Measurements from ENCODE around the gene AP1M1. TPM values are rescaled to one million over a fixed set of nuclear protein-coding genes. Genes with fewer than 3 reads are reported as not detected.

Gene AP1M1
- polyA plus RNA-seq, 4 donors, result 29.7 to 97.8 (median 58.0) TPM

- Histone ChIP-seq H3K4me1 (ENCODE audit: control insufficient read depth in 3 of 3, insufficient read depth in 2 of 3, low read depth in 1 of 3, low read length in 2 of 3) (no peaks in the 10 kb centered on the region), H3K9me3 (ENCODE audit: control insufficient read depth in 2 of 2, insufficient read depth in 1 of 2, low read depth in 1 of 2, low read length in 1 of 2) (peaks cover 0 to 38% of the 10 kb centered on the region in 2 donors), H3K36me3 (ENCODE audit: control insufficient read depth in 3 of 3, insufficient read depth in 2 of 3, low read depth in 1 of 3, low read length in 3 of 3) (peaks cover 2 to 41% (median 21%) of the 10 kb centered on the region in 3 donors), H3K4me3 (ENCODE audit: low read depth in 1 of 3, low read length in 3 of 3) (no peak overlapping the region), H3K27me3 (ENCODE audit: control insufficient read depth in 3 of 3, insufficient read depth in 3 of 3, low read length in 3 of 3) (no peaks in the 10 kb centered on the region), H3K27ac (ENCODE audit: low read depth in 1 of 3, low read length in 2 of 3) (no peak overlapping the region)
- FAIRE-seq, result no peak
- 85 to 97% (median 95%) methylated on average over 16 of the region's 16 CpGs for WGBS, 3 donors
- DNase-seq, result no peak
Observed at GRCh38 chr19:16217716-16218451, 20.2 kb downstream of the AP1M1 start.

DNA sequence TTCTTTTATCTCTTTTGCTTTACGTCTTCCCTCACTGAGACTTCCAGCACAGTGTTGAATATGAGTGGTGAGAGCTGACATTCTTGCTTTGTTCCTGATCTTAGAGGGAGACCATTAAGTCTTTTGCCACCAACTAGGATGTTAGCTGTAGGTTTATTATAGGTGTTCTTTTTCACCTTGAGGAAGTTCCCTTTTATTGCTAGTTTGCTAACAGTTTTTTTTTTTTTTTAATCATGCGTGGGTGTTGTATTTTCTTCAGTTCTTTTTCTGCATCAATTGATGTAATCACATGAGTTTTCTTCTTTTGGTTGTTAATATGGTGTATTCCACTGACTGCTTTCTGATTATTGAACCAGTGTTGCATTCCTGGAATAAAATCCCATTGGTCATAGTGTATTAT lies 21.1 kb downstream of the AP1M1 start:
- Histone ChIP-seq H3K4me3 (ENCODE audit: low read depth in 1 of 3, low read length in 3 of 3) (no peak overlapping the region), H3K27ac (ENCODE audit: low read depth in 1 of 3, low read length in 2 of 3) (no peak overlapping the region), H3K9me3 (ENCODE audit: control insufficient read depth in 2 of 2, insufficient read depth in 1 of 2, low read depth in 1 of 2, low read length in 1 of 2) (peaks cover 0 to 41% of the 10 kb centered on the region in 2 donors), H3K4me1 (ENCODE audit: control insufficient read depth in 3 of 3, insufficient read depth in 2 of 3, low read depth in 1 of 3, low read length in 2 of 3) (no peaks in the 10 kb centered on the region), H3K27me3 (ENCODE audit: control insufficient read depth in 3 of 3, insufficient read depth in 3 of 3, low read length in 3 of 3) (no peaks in the 10 kb centered on the region), H3K36me3 (ENCODE audit: control insufficient read depth in 3 of 3, insufficient read depth in 2 of 3, low read depth in 1 of 3, low read length in 3 of 3) (peaks cover 2 to 51% (median 31%) of the 10 kb centered on the region in 3 donors)
- no peak for FAIRE-seq
- 87 to 92% (median 90%) methylated on average over 2 of the region's 2 CpGs for WGBS, 3 donors
- DNase-seq, result no peak

GRCh38 chr19:16222806-16223205 lies 25.1 kb downstream of the AP1M1 start:
- DNase-seq (no peak), FAIRE-seq (no peak)
- 89 to 99% (median 90%) methylated on average over 3 of the region's 3 CpGs for WGBS, 3 donors
- Histone ChIP-seq H3K36me3 (ENCODE audit: control insufficient read depth in 3 of 3, insufficient read depth in 2 of 3, low read depth in 1 of 3, low read length in 3 of 3) (peaks cover 6 to 74% (median 52%) of the 10 kb centered on the region in 3 donors), H3K4me1 (ENCODE audit: control insufficient read depth in 3 of 3, insufficient read depth in 2 of 3, low read depth in 1 of 3, low read length in 2 of 3) (no peaks in the 10 kb centered on the region), H3K27ac (ENCODE audit: low read depth in 1 of 3, low read length in 2 of 3) (no peak overlapping the region), H3K9me3 (ENCODE audit: control insufficient read depth in 2 of 2, insufficient read depth in 1 of 2, low read depth in 1 of 2, low read length in 1 of 2) (peaks cover 0 to 41% of the 10 kb centered on the region in 2 donors), H3K27me3 (ENCODE audit: control insufficient read depth in 3 of 3, insufficient read depth in 3 of 3, low read length in 3 of 3) (no peaks in the 10 kb centered on the region), H3K4me3 (ENCODE audit: low read depth in 1 of 3, low read length in 3 of 3) (no peak overlapping the region)

- H3K4me3 ChIP-seq (ENCODE audit: low read depth in 1 of 3, low read length in 3 of 3), result no peak overlapping the region
- FAIRE-seq, result no peak
- 81 to 88% (median 82%) methylated on average over 15 of the region's 15 CpGs for WGBS, 3 donors
- H3K9me3 ChIP-seq (ENCODE audit: control insufficient read depth in 2 of 2, insufficient read depth in 1 of 2, low read depth in 1 of 2, low read length in 1 of 2), result peaks cover 0 to 34% of the 10 kb centered on the region in 2 donors
- no peak overlapping the region for H3K27ac ChIP-seq (ENCODE audit: low read depth in 1 of 3, low read length in 2 of 3)
- peaks cover 8 to 74% (median 52%) of the 10 kb centered on the region in 3 donors for H3K36me3 ChIP-seq (ENCODE audit: control insufficient read depth in 3 of 3, insufficient read depth in 2 of 3, low read depth in 1 of 3, low read length in 3 of 3)
- no peaks in the 10 kb centered on the region for H3K27me3 ChIP-seq (ENCODE audit: control insufficient read depth in 3 of 3, insufficient read depth in 3 of 3, low read length in 3 of 3)
- DNase-seq, result no peak
- no peaks in the 10 kb centered on the region for H3K4me1 ChIP-seq (ENCODE audit: control insufficient read depth in 3 of 3, insufficient read depth in 2 of 3, low read depth in 1 of 3, low read length in 2 of 3)
Observed at GRCh38 chr19:16223746-16224145, 26.0 kb downstream of the AP1M1 start.

DNA sequence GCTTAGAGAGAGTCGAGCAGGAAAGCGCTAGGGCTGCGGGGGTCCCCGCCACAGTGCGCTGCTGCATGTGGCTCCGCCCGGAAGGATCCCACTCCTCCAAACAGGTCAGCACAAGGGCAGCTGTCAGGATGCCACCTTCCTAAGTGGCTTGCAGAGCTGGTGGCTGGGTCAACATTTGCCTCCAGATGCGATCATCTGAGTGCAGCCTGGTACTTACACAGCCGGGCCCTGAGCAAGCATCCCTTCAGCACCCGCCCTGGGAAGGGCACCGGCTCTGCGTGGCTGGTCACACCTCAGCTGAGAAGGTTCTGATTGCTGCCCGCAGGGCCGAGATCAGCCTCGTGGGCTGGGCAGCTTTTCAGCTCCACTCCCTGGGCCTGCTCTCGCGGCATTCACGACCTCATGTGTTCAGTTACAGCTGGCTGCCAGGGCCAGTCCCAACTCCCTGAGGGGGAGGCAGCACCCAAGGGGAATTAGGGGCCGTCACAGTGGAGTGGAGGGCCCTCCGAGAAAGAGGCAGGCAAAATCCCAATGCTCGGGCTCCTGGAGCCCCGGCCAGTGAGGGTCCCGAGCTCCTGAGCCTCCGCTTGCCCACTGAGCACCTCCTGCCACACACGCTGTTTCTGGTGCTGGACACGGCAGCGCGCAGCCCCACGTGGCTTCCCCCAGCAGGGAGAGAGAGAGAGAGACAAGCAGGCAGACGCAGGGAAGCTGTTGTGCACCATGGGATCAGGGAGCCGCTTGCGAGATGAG lies 26.8 kb downstream of the AP1M1 start:
- H3K36me3 ChIP-seq (ENCODE audit: control insufficient read depth in 3 of 3, insufficient read depth in 2 of 3, low read depth in 1 of 3, low read length in 3 of 3), result peaks cover 8 to 81% (median 55%) of the 10 kb centered on the region in 3 donors
- DNase-seq (no peak), FAIRE-seq (no peak)
- no peaks in the 10 kb centered on the region for H3K4me1 ChIP-seq (ENCODE audit: control insufficient read depth in 3 of 3, insufficient read depth in 2 of 3, low read depth in 1 of 3, low read length in 2 of 3)
- peaks cover 0 to 32% of the 10 kb centered on the region in 2 donors for H3K9me3 ChIP-seq (ENCODE audit: control insufficient read depth in 2 of 2, insufficient read depth in 1 of 2, low read depth in 1 of 2, low read length in 1 of 2)
- 88 to 93% (median 92%) methylated on average over 30 to 32 of the region's 32 CpGs for WGBS, 3 donors
- H3K4me3 ChIP-seq (ENCODE audit: low read depth in 1 of 3, low read length in 3 of 3), result no peak overlapping the region
- no peak overlapping the region for H3K27ac ChIP-seq (ENCODE audit: low read depth in 1 of 3, low read length in 2 of 3)
- no peaks in the 10 kb centered on the region for H3K27me3 ChIP-seq (ENCODE audit: control insufficient read depth in 3 of 3, insufficient read depth in 3 of 3, low read length in 3 of 3)

- H3K27ac ChIP-seq (ENCODE audit: low read depth in 1 of 3, low read length in 2 of 3), result no peak overlapping the region
- H3K4me3 ChIP-seq (ENCODE audit: low read depth in 1 of 3, low read length in 3 of 3), result no peak overlapping the region
- H3K9me3 ChIP-seq (ENCODE audit: control insufficient read depth in 2 of 2, insufficient read depth in 1 of 2, low read depth in 1 of 2, low read length in 1 of 2), result peaks cover 0 to 24% of the 10 kb centered on the region in 2 donors
- WGBS, 3 donors, result 87 to 91% (median 90%) methylated on average over 20 to 21 of the region's 21 CpGs
- DNase-seq (no peak), FAIRE-seq (no peak)
- H3K36me3 ChIP-seq (ENCODE audit: control insufficient read depth in 3 of 3, insufficient read depth in 2 of 3, low read depth in 1 of 3, low read length in 3 of 3), result peaks cover 6 to 82% (median 54%) of the 10 kb centered on the region in 3 donors
- no peaks in the 10 kb centered on the region for H3K27me3 ChIP-seq (ENCODE audit: control insufficient read depth in 3 of 3, insufficient read depth in 3 of 3, low read length in 3 of 3)
- H3K4me1 ChIP-seq (ENCODE audit: control insufficient read depth in 3 of 3, insufficient read depth in 2 of 3, low read depth in 1 of 3, low read length in 2 of 3), result no peaks in the 10 kb centered on the region
Observed at GRCh38 chr19:16225279-16226183, 27.8 kb downstream of the AP1M1 start.

GRCh38 chr19:16226184-16226591 lies 28.5 kb downstream of the AP1M1 start:
- Histone ChIP-seq H3K27me3 (ENCODE audit: control insufficient read depth in 3 of 3, insufficient read depth in 3 of 3, low read length in 3 of 3) (no peaks in the 10 kb centered on the region), H3K4me3 (ENCODE audit: low read depth in 1 of 3, low read length in 3 of 3) (no peak overlapping the region), H3K4me1 (ENCODE audit: control insufficient read depth in 3 of 3, insufficient read depth in 2 of 3, low read depth in 1 of 3, low read length in 2 of 3) (no peaks in the 10 kb centered on the region), H3K27ac (ENCODE audit: low read depth in 1 of 3, low read length in 2 of 3) (no peak overlapping the region), H3K36me3 (ENCODE audit: control insufficient read depth in 3 of 3, insufficient read depth in 2 of 3, low read depth in 1 of 3, low read length in 3 of 3) (peaks cover 6 to 83% (median 53%) of the 10 kb centered on the region in 3 donors), H3K9me3 (ENCODE audit: control insufficient read depth in 2 of 2, insufficient read depth in 1 of 2, low read depth in 1 of 2, low read length in 1 of 2) (peaks cover 0 to 17% of the 10 kb centered on the region in 2 donors)
- DNase-seq (no peak), FAIRE-seq (no peak)
- 95 to 98% (median 96%) methylated on average over 16 of the region's 16 CpGs for WGBS, 3 donors

Measured in small intestine (tissue), 7 donors.